Esophagus muscularis mucosa (tissue), 4 donors: ENCODE results near the gene TMTC2. TPM values are rescaled to one million over a fixed set of nuclear protein-coding genes. Genes with fewer than 3 reads are reported as not detected.
A peak's percentile ranks its signal among the peaks of the same experiment; 100 is the strongest.

Source experiments
- DNase-seq: peaks from one replicate; pipeline ENCODE4 v3.0.0-alpha.2; 2017; ENCODE audit errors: extremely low spot score
- H3K27ac ChIP-seq, 4 donors: fragments of 200-600 bp; sonication (generic); replicated peaks in 1 of 4; 1 replicate in 3 of 4; 2 replicates in 1 of 4; pipeline ENCODE4 v1.5.1; 2016 to 2019; ENCODE audit warnings: mild to moderate bottlenecking in 1 of 4
- H3K27me3 ChIP-seq, 4 donors: fragments of 200-600 bp; sonication (generic); one replicate each; pipeline versions ENCODE4 v1.5.1 to v1.6.0; 2016 to 2019
- H3K36me3 ChIP-seq, 4 donors: fragments of 200-600 bp; sonication (generic); one replicate each; pipeline ENCODE4 v1.5.1; 2016 to 2019
- H3K4me1 ChIP-seq, 4 donors: fragments of 200-600 bp; sonication (generic); one replicate each; pipeline ENCODE4 v1.5.1; 2016 to 2019
- H3K4me3 ChIP-seq, 4 donors: fragments of 200-600 bp; sonication (generic); 1 replicate in 2 of 4; 2 replicates in 2 of 4; pipeline ENCODE4 v1.5.1; 2016 to 2019; ENCODE audit warnings: mild to moderate bottlenecking in 4 of 4, moderate library complexity in 1 of 4
- H3K9me3 ChIP-seq, 4 donors: fragments of 200-600 bp; sonication (generic); 1 replicate in 3 of 4; 2 replicates in 1 of 4; pipeline ENCODE4 v1.5.1; 2016 to 2019
- CTCF ChIP-seq, 3 experiments: fragments of 200-600 bp in 2 of 3; fragments of 450-650 bp in 1 of 3; sonication (generic) in 2 of 3; IDR thresholded peaks; one replicate each; pipeline ENCODE4 v1.5.1; 2017 to 2019; ENCODE audit warnings: antibody characterized with exemption in 3 of 3, mild to moderate bottlenecking in 2 of 3, moderate library complexity in 1 of 3
- EP300 ChIP-seq: sonication (generic); formaldehyde crosslinking; IDR thresholded peaks from one replicate; pipeline ENCODE4 v1.6.1; 2017; ENCODE audit warnings: antibody characterized with exemption
- POLR2A ChIP-seq: fragments of 450-650 bp; IDR thresholded peaks from one replicate; pipeline ENCODE4 v1.6.1; 2017; ENCODE audit warnings: antibody characterized with exemption, moderate library complexity, mild to moderate bottlenecking, low read depth
- POLR2AphosphoS5 ChIP-seq, 2 donors: sonication (generic); formaldehyde crosslinking; IDR thresholded peaks; one replicate each; pipeline ENCODE4 v1.6.1; 2017; ENCODE audit warnings: antibody characterized with exemption in 2 of 2
- WGBS: methylation state at CpG from one replicate; pipeline ENCODE4 v1.1.5; 2018; 5-methylcytosine and 5-hydroxymethylcytosine counted together
- intact Hi-C: fragments of 100-400 bp; cut with DNase I; formaldehyde crosslinking; loops from one replicate; pipeline ENCODE4 v1.15.1; 2023
- total RNA-seq, 4 donors: library from RNA; depleted of rRNA; stranded (reverse); fragments of >200 nt; gene quantifications; one replicate each; pipeline versions ENCODE4 v1.1.0 to v1.2.1, GENCODE V29; 2016

Gene TMTC2
- total RNA-seq, 4 donors from 2014 or later, result 4.7 to 8.7 (median 7.3) TPM

GRCh38 chr12:83016991-83017390, 330.3 kb downstream of the TMTC2 start:
- no peak for TF ChIP-seq POLR2AphosphoS5 (IDR thresholded peaks at IDR 0.05)
- TF ChIP-seq POLR2A, result no peak
- TF ChIP-seq CTCF (IDR thresholded peaks at IDR 0.05), result no peak
- TF ChIP-seq EP300, result no peak
- DNase-seq, result no peak
- 0% methylated on average over 1 of the region's 1 CpG for WGBS
- Histone ChIP-seq H3K4me3 (no peak overlapping the region), H3K27me3 (no peaks in the 10 kb centered on the region), H3K36me3 (no peaks in the 10 kb centered on the region), H3K9me3 (no peaks in the 10 kb centered on the region), H3K4me1 (peaks cover 7 to 33% (median 20%) of the 10 kb centered on the region in 4 donors), H3K27ac (peak overlapping the region in 2 of 4 donors; percentile 58 to 76)
- intact Hi-C loops, result no loop called here

GRCh38 chr12:83018088-83018487, 331.4 kb downstream of the TMTC2 start:
- Histone ChIP-seq H3K9me3 (no peaks in the 10 kb centered on the region), H3K27ac (peak overlapping the region in 1 of 4 donors; percentile 14), H3K4me1 (peaks cover 7 to 33% (median 20%) of the 10 kb centered on the region in 4 donors), H3K36me3 (no peaks in the 10 kb centered on the region), H3K4me3 (no peak overlapping the region), H3K27me3 (no peaks in the 10 kb centered on the region)
- intact Hi-C loops, result no loop called here
- DNase-seq, result no peak
- WGBS, result 73% methylated on average over 4 of the region's 4 CpGs
- TF ChIP-seq POLR2A (no peak), EP300 (no peak), CTCF (IDR thresholded peaks at IDR 0.05) (no peak), POLR2AphosphoS5 (IDR thresholded peaks at IDR 0.05) (no peak)

GRCh38 chr12:83027021-83027723, 340.5 kb downstream of the TMTC2 start:
- no peaks in the 10 kb centered on the region for H3K9me3 ChIP-seq
- H3K27ac ChIP-seq, result no peak overlapping the region
- WGBS, result 71% methylated on average over 7 of the region's 7 CpGs
- intact Hi-C loops, result no loop called here
- H3K27me3 ChIP-seq, result no peaks in the 10 kb centered on the region
- no peak overlapping the region for H3K4me3 ChIP-seq
- no peak for DNase-seq
- TF ChIP-seq POLR2A (no peak), EP300 (no peak), POLR2AphosphoS5 (IDR thresholded peaks at IDR 0.05) (no peak), CTCF (IDR thresholded peaks at IDR 0.05) (no peak)
- no peaks in the 10 kb centered on the region for H3K4me1 ChIP-seq
- H3K36me3 ChIP-seq, result no peaks in the 10 kb centered on the region

GRCh38 chr12:83031196-83031595, 344.5 kb downstream of the TMTC2 start:
- no peaks in the 10 kb centered on the region for H3K4me1 ChIP-seq
- intact Hi-C loops, result no loop called here
- H3K27me3 ChIP-seq, result no peaks in the 10 kb centered on the region
- DNase-seq, result no peak
- TF ChIP-seq CTCF (IDR thresholded peaks at IDR 0.05) (no peak), POLR2AphosphoS5 (IDR thresholded peaks at IDR 0.05) (no peak), POLR2A (no peak), EP300 (no peak)
- H3K36me3 ChIP-seq, result no peaks in the 10 kb centered on the region
- 67% methylated on average over 2 of the region's 2 CpGs for WGBS
- H3K9me3 ChIP-seq, result no peaks in the 10 kb centered on the region
- H3K27ac ChIP-seq, result no peak overlapping the region
- no peak overlapping the region for H3K4me3 ChIP-seq

GRCh38 chr12:83036847-83037246, 350.1 kb downstream of the TMTC2 start:
- no peak overlapping the region for H3K4me3 ChIP-seq
- no peaks in the 10 kb centered on the region for H3K36me3 ChIP-seq
- H3K27ac ChIP-seq, result no peak overlapping the region
- peaks cover 0 to 2% (median 0%) of the 10 kb centered on the region in 4 donors for H3K4me1 ChIP-seq
- intact Hi-C loops, result no loop called here
- no peaks in the 10 kb centered on the region for H3K27me3 ChIP-seq
- no peaks in the 10 kb centered on the region for H3K9me3 ChIP-seq
- 76% methylated on average over 1 of the region's 1 CpG for WGBS
- TF ChIP-seq EP300 (no peak), CTCF (IDR thresholded peaks at IDR 0.05) (no peak), POLR2A (no peak), POLR2AphosphoS5 (IDR thresholded peaks at IDR 0.05) (no peak)
- DNase-seq, result no peak
